SK-N-SH (cell line): Measurements from ENCODE around the gene SMIM11. TPM values are rescaled to one million over a fixed set of nuclear protein-coding genes. Genes with fewer than 3 reads are reported as not detected.

Source experiments
- CTCF ChIA-PET: fragments of 300-600, 350-600 bp; formaldehyde crosslinking; extraction: SDS; loops from one replicate; lab custom pipeline; 2021; lab: Yijun Ruan, JAX
- POLR2A ChIA-PET: fragments of 350-600 bp; sonication (Branson Sonifier 250); formaldehyde crosslinking; extraction: SDS; loops from one replicate; lab custom pipeline; 2020; ENCODE audit warnings: antibody characterized with exemption, inconsistent platforms; lab: Yijun Ruan, JAX
- DNase-seq: peaks from one replicate; pipeline ENCODE4 v3.0.0; 2012
- H2AFZ ChIP-seq: fragments of 200-600 bp; sonication (generic); 2 replicates; pipeline ENCODE4 v1.8.1; 2016; ENCODE audit warnings: antibody characterized with exemption, mild to moderate bottlenecking, low read depth
- H3F3A ChIP-seq: fragments of 200-600 bp; sonication (generic); replicated peaks from 2 replicates; pipeline ENCODE3; 2016; ENCODE audit warnings: antibody characterized with exemption, mild to moderate bottlenecking; ENCODE audit not compliant: insufficient read depth
- H3K27ac ChIP-seq, 2 experiments: fragments of 200-500 bp in 1 of 2; fragments of 200-600 bp in 1 of 2; sonication (Bioruptor generic) in 1 of 2; sonication (generic), shearing (Covaris generic) in 1 of 2; 2 replicates each; pipeline versions ENCODE4 v1.5.1 to v1.6.1; 2014 to 2016; ENCODE audit warnings: low read depth in 2 of 2, inconsistent platforms in 1 of 2, low read length in 1 of 2, mild to moderate bottlenecking in 1 of 2, mixed read lengths in 1 of 2
- H3K27me3 ChIP-seq: fragments of 200-600 bp; sonication (generic), shearing (Covaris generic); 2 replicates; pipeline ENCODE4 v1.6.1; 2016; ENCODE audit warnings: mixed run types; ENCODE audit not compliant: insufficient read depth
- H3K36me3 ChIP-seq, 2 experiments: fragments of 200-500 bp in 1 of 2; fragments of 200-600 bp in 1 of 2; sonication (Bioruptor generic) in 1 of 2; sonication (generic) in 1 of 2; replicated peaks in 1 of 2; 2 replicates each; pipeline versions ENCODE3 to v1.5.1; 2014 to 2016; ENCODE audit warnings: low read length in 1 of 2, mild to moderate bottlenecking in 1 of 2; ENCODE audit not compliant: insufficient read depth in 2 of 2, control insufficient read depth in 1 of 2
- H3K4me1 ChIP-seq, 2 experiments: fragments of 200-500 bp in 1 of 2; fragments of 200-600 bp in 1 of 2; sonication (Bioruptor generic) in 1 of 2; sonication (generic), shearing (Covaris generic) in 1 of 2; 2 replicates each; pipeline versions ENCODE4 v1.5.1 to v1.6.1; 2014 to 2016; ENCODE audit warnings: low read depth in 1 of 2, low read length in 1 of 2, mixed run types in 1 of 2; ENCODE audit not compliant: insufficient read depth in 2 of 2, control insufficient read depth in 1 of 2
- H3K4me2 ChIP-seq: fragments of 200-600 bp; sonication (generic), shearing (Covaris generic); 2 replicates; pipeline ENCODE4 v1.6.1; 2017; ENCODE audit warnings: mixed run types
- H3K4me3 ChIP-seq, 2 experiments: fragments of 200-500 bp in 1 of 2; fragments of 200-600 bp in 1 of 2; sonication (Bioruptor generic) in 1 of 2; sonication (generic), shearing (Covaris generic) in 1 of 2; 2 replicates each; pipeline versions ENCODE4 v1.5.1 to v1.8.1; 2014 to 2016; ENCODE audit warnings: low read depth in 2 of 2, inconsistent platforms in 1 of 2, low read length in 1 of 2, mild to moderate bottlenecking in 1 of 2, mixed read lengths in 1 of 2, moderate library complexity in 1 of 2
- H3K79me2 ChIP-seq: fragments of 200-600 bp; sonication (generic); 2 replicates; pipeline ENCODE4 v1.8.1; 2017; ENCODE audit warnings: mild to moderate bottlenecking; ENCODE audit not compliant: insufficient read depth
- H3K9ac ChIP-seq: fragments of 200-600 bp; sonication (generic); 2 replicates; pipeline ENCODE4 v1.6.1; 2017; ENCODE audit warnings: mixed run types
- H3K9me2 ChIP-seq: fragments of 200-600 bp; sonication (generic); 2 replicates; pipeline ENCODE4 v1.6.1; 2017; ENCODE audit warnings: mixed run types
- H3K9me3 ChIP-seq: fragments of 200-600 bp; sonication (generic); 2 replicates; pipeline ENCODE4 v1.6.1; 2017; ENCODE audit warnings: mixed run types, mild to moderate bottlenecking, moderate library complexity
- H4K20me1 ChIP-seq: fragments of 200-600 bp; sonication (generic); 2 replicates; pipeline ENCODE4 v1.6.1; 2017; ENCODE audit warnings: mild to moderate bottlenecking, mixed run types; ENCODE audit not compliant: insufficient read depth
- EZH2phosphoT487 ChIP-seq: fragments of 200-600 bp; sonication (generic); IDR thresholded peaks from 2 replicates; pipeline ENCODE4 v1.6.1; 2017; ENCODE audit warnings: low read depth, mixed run types, mild to moderate bottlenecking, antibody characterized with exemption, moderate library complexity, borderline replicate concordance
- FOXJ3 ChIP-seq: sonication (generic); formaldehyde crosslinking; IDR thresholded peaks from 2 replicates; pipeline ENCODE4 v1.5.1; 2020; ENCODE audit warnings: mild to moderate bottlenecking, missing genetic modification reagents
- GABPA ChIP-seq: IDR thresholded peaks from 2 replicates; pipeline ENCODE4 v1.4.0; 2012; ENCODE audit warnings: low read depth, mild to moderate bottlenecking
- GATA2 ChIP-seq: sonication (generic); formaldehyde crosslinking; IDR thresholded peaks from 2 replicates; pipeline ENCODE4 v1.5.0; 2020; ENCODE audit warnings: mild to moderate bottlenecking, missing genetic modification reagents
- IRF3 ChIP-seq: fragments of 150-350 bp; IDR thresholded peaks from 2 replicates; pipeline ENCODE4 v1.6.1; 2016; ENCODE audit warnings: mild to moderate bottlenecking, low read depth, low read length
- MAX ChIP-seq: IDR thresholded peaks from 2 replicates; pipeline ENCODE4 v1.4.0; 2012; ENCODE audit warnings: low read depth
- MEF2A ChIP-seq: IDR thresholded peaks from 2 replicates; pipeline ENCODE4 v1.4.0; 2012; ENCODE audit warnings: low read depth, borderline replicate concordance
- MXI1 ChIP-seq: IDR thresholded peaks from 2 replicates; pipeline ENCODE4 v1.6.1; 2012; ENCODE audit warnings: mild to moderate bottlenecking, low read depth, low read length, improper control_type of control experiment
- NFIC ChIP-seq: IDR thresholded peaks from 2 replicates; pipeline ENCODE4 v1.4.0; 2012; ENCODE audit warnings: borderline replicate concordance
- NRF1 ChIP-seq: IDR thresholded peaks from 2 replicates; pipeline ENCODE4 v1.6.1; 2012; ENCODE audit warnings: low read depth, mild to moderate bottlenecking, low read length
- PBX3 ChIP-seq: IDR thresholded peaks from 2 replicates; pipeline ENCODE4; 2012
- POLR2AphosphoS5 ChIP-seq: IDR thresholded peaks from 2 replicates; pipeline ENCODE4 v1.6.1; 2012; ENCODE audit warnings: low read depth, low read length
- REST ChIP-seq: IDR thresholded peaks from 2 replicates; pipeline ENCODE4 v1.6.1; 2012; ENCODE audit warnings: mild to moderate bottlenecking, low read depth, low read length, moderate library complexity
- RFX5 ChIP-seq: IDR thresholded peaks from 2 replicates; pipeline ENCODE4 v1.6.1; 2012; ENCODE audit warnings: mild to moderate bottlenecking, improper control_type of control experiment, low read length
- SIN3A ChIP-seq: IDR thresholded peaks from 2 replicates; pipeline ENCODE4 v1.6.1; 2012; ENCODE audit warnings: low read depth, mild to moderate bottlenecking, low read length, moderate library complexity, borderline replicate concordance
- TCF12 ChIP-seq: IDR thresholded peaks from 2 replicates; pipeline ENCODE4 v1.4.0; 2012
- TEAD4 ChIP-seq: IDR thresholded peaks from 2 replicates; pipeline ENCODE4 v1.4.0; 2012; ENCODE audit warnings: mild to moderate bottlenecking, borderline replicate concordance; ENCODE audit not compliant: insufficient read depth
- USF1 ChIP-seq: IDR thresholded peaks from 2 replicates; pipeline ENCODE4 v1.4.0; 2012; ENCODE audit warnings: low read depth, borderline replicate concordance
- YY1 ChIP-seq: IDR thresholded peaks from 2 replicates; pipeline ENCODE4 v1.4.0; 2012; ENCODE audit warnings: low read depth, mild to moderate bottlenecking
- WGBS: methylation state at CpG from one replicate; pipeline ENCODE4 v1.1.6; 2017; ENCODE audit warnings: low lambda C conversion rate; 5-methylcytosine and 5-hydroxymethylcytosine counted together
- polyA plus RNA-seq, 3 experiments: library from polyadenylated mRNA; depleted of rRNA; stranded (reverse); fragments of >200 nt; gene quantifications; 2 replicates each; pipeline ENCODE4 v1.2.3, GENCODE V29; 2012

The SMIM11 gene
- polyA plus RNA-seq, 1 of the 3 experiments (the other 2 are of a cell fraction), result 15.0 TPM

GRCh38 chr21:34345091-34345871 lies 30.0 kb upstream of the SMIM11 start:
- no peaks in the 10 kb centered on the region for H3K79me2 ChIP-seq
- no peak for TF ChIP-seq GABPA
- no peak for TF ChIP-seq POLR2AphosphoS5
- no peak for TF ChIP-seq MEF2A
- no peak for TF ChIP-seq NRF1
- no peak for TF ChIP-seq EZH2phosphoT487
- TF ChIP-seq REST, result no peak
- no peak for TF ChIP-seq GATA2 (CRISPR knock-in tag)
- no peak for TF ChIP-seq MAX
- TF ChIP-seq TEAD4, result no peak
- no peak for TF ChIP-seq RFX5
- no peak for TF ChIP-seq NFIC
- TF ChIP-seq IRF3, result no peak
- no peak for TF ChIP-seq YY1
- no peak for TF ChIP-seq TCF12
- TF ChIP-seq SIN3A, result no peak
- no peak for TF ChIP-seq PBX3
- TF ChIP-seq FOXJ3 (CRISPR knock-in tag), result no peak
- TF ChIP-seq USF1, result no peak
- TF ChIP-seq MXI1, result no peak
- no peaks in the 10 kb centered on the region; a peak in 1 of 4 replicates for H3K4me1 ChIP-seq
- no peaks in the 10 kb centered on the region for H3F3A ChIP-seq
- no peak overlapping the region for H2AFZ ChIP-seq
- H3K9me2 ChIP-seq, result no peaks in the 10 kb centered on the region
- no peaks in the 10 kb centered on the region for H3K27me3 ChIP-seq
- H4K20me1 ChIP-seq, result no peaks in the 10 kb centered on the region
- H3K9ac ChIP-seq, result no peak overlapping the region
- no peaks in the 10 kb centered on the region for H3K36me3 ChIP-seq
- H3K27ac ChIP-seq, result no peak overlapping the region
- POLR2A ChIA-PET, result no interaction called here
- no peak overlapping the region for H3K4me2 ChIP-seq
- CTCF ChIA-PET, result interaction anchor here (22.3 kb wide), 1 partner anchor 422 kb away, joined by 407 read pairs; no protein-coding TSS in a partner anchor
- no peak for DNase-seq
- 66% methylated on average over 10 of the region's 15 CpGs for WGBS
- H3K4me3 ChIP-seq, result no peak overlapping the region
- no peaks in the 10 kb centered on the region for H3K9me3 ChIP-seq
